ENCODE results near the gene CASP12. TPM values are rescaled to one million over a fixed set of nuclear protein-coding genes. Genes with fewer than 3 reads are reported as not detected.
A peak's percentile ranks its signal among the peaks of the same experiment; 100 is the strongest.

CASP12 gene
- total RNA-seq, 2 donors from 2014 or later: 4.7 to 7.8 TPM

- DNase-seq (ENCODE audit: low spot score): no peak
- no peak overlapping the region for H3K4me3 ChIP-seq
- no peaks in the 10 kb centered on the region for H3K9me3 ChIP-seq
- no peaks in the 10 kb centered on the region for H3K27me3 ChIP-seq (replicated peaks; ENCODE audit: insufficient read depth)
- H3K36me3 ChIP-seq: no peaks in the 10 kb centered on the region
- no peak overlapping the region for H3K27ac ChIP-seq
- TF ChIP-seq CTCF (IDR thresholded peaks at IDR 0.05): no peak
- no peaks in the 10 kb centered on the region for H3K4me1 ChIP-seq (ENCODE audit: control insufficient read depth in 1 of 2, low read depth in 2 of 2)
- ATAC-seq (ENCODE audit: insufficient number of reproducible peaks, low FRiP score, low read depth): no peak
These were observed 7.0 kb upstream of the CASP12 start for GRCh38 chr11:104905271-104905670.

- Histone ChIP-seq H3K9me3 (no peaks in the 10 kb centered on the region), H3K36me3 (no peaks in the 10 kb centered on the region), H3K27me3 (replicated peaks; ENCODE audit: insufficient read depth) (no peaks in the 10 kb centered on the region), H3K4me3 (no peak overlapping the region), H3K27ac (peak overlapping the region; percentile 54 to 69), H3K4me1 (ENCODE audit: control insufficient read depth in 1 of 2, low read depth in 2 of 2) (peaks cover 8 to 27% of the 10 kb centered on the region in 2 donors)
- ATAC-seq (ENCODE audit: insufficient number of reproducible peaks, low FRiP score, low read depth): no peak
- DNase-seq (ENCODE audit: low spot score): no peak
- TF ChIP-seq CTCF (IDR thresholded peaks at IDR 0.05): no peak
These were observed 966 bp upstream of the CASP12 start for GRCh38 chr11:104899226-104899625.

- Histone ChIP-seq H3K36me3 (no peaks in the 10 kb centered on the region), H3K27ac (peak overlapping the region; percentile 54 to 69), H3K4me3 (peak overlapping the region; percentile 71), H3K9me3 (no peaks in the 10 kb centered on the region), H3K4me1 (ENCODE audit: control insufficient read depth in 1 of 2, low read depth in 2 of 2) (peaks cover 11 to 33% of the 10 kb centered on the region in 2 donors), H3K27me3 (replicated peaks; ENCODE audit: insufficient read depth) (no peaks in the 10 kb centered on the region)
- TF ChIP-seq CTCF (IDR thresholded peaks at IDR 0.05): no peak
- peak; percentile 11 for ATAC-seq (ENCODE audit: insufficient number of reproducible peaks, low FRiP score, low read depth)
- DNase-seq (ENCODE audit: low spot score): no peak
These were observed 389 bp upstream of the CASP12 start for GRCh38 chr11:104898685-104899013.

GRCh38 chr11:104895634-104896033, 2.6 kb downstream of the CASP12 start:
- no peak for DNase-seq (ENCODE audit: low spot score)
- no peaks in the 10 kb centered on the region for H3K27me3 ChIP-seq (replicated peaks; ENCODE audit: insufficient read depth)
- H3K4me1 ChIP-seq (ENCODE audit: control insufficient read depth in 1 of 2, low read depth in 2 of 2): peaks cover 17 to 50% of the 10 kb centered on the region in 2 donors
- TF ChIP-seq CTCF (IDR thresholded peaks at IDR 0.05): no peak
- ATAC-seq (ENCODE audit: insufficient number of reproducible peaks, low FRiP score, low read depth): no peak
- peak overlapping the region; percentile 18 to 38 for H3K27ac ChIP-seq
- H3K4me3 ChIP-seq: peak overlapping the region; percentile 56
- H3K9me3 ChIP-seq: no peaks in the 10 kb centered on the region
- peaks cover 5% of the 10 kb centered on the region for H3K36me3 ChIP-seq

GRCh38 chr11:104893876-104894275, 4.4 kb downstream of the CASP12 start:
- Histone ChIP-seq H3K4me1 (ENCODE audit: control insufficient read depth in 1 of 2, low read depth in 2 of 2) (peaks cover 17 to 46% of the 10 kb centered on the region in 2 donors), H3K4me3 (no peak overlapping the region), H3K9me3 (no peaks in the 10 kb centered on the region), H3K36me3 (peaks cover 11% of the 10 kb centered on the region), H3K27ac (peak overlapping the region in 1 of 2 donors; percentile 21), H3K27me3 (replicated peaks; ENCODE audit: insufficient read depth) (no peaks in the 10 kb centered on the region)
- TF ChIP-seq CTCF (IDR thresholded peaks at IDR 0.05): no peak
- ATAC-seq (ENCODE audit: insufficient number of reproducible peaks, low FRiP score, low read depth) (no peak), DNase-seq (ENCODE audit: low spot score) (no peak)
